ENCODE results near the gene OAS1.
"Not testable (repeated sequence)": the region's sequence is repeated elsewhere in the genome, so short reads cannot be mapped to it uniquely, and the experiment has no call there.

OAS1 gene

GRCh38 chr12:112894128-112894527 lies 12.6 kb upstream of the OAS1 start:
- no peak for DNase-seq
- in situ Hi-C loops (cut with MboI; ENCODE audit: low pct_unique_long_range_greater_than_20kb, low sequenced_read_pairs) = no loop called here

- in situ Hi-C loops (cut with MboI; ENCODE audit: low pct_unique_long_range_greater_than_20kb, low sequenced_read_pairs) = no loop called here
- no peak for DNase-seq
Measured at GRCh38 chr12:112898380-112898779, 8.4 kb upstream of the OAS1 start.

- peak; percentile 73 for DNase-seq
- in situ Hi-C loops (cut with MboI; ENCODE audit: low pct_unique_long_range_greater_than_20kb, low sequenced_read_pairs) = no loop called here
Measured at GRCh38 chr12:112900298-112901145, 6.2 kb upstream of the OAS1 start.

- in situ Hi-C loops (cut with MboI; ENCODE audit: low pct_unique_long_range_greater_than_20kb, low sequenced_read_pairs) = no loop called here
Measured at GRCh38 chr12:112901271-112901670, 5.5 kb upstream of the OAS1 start.

GRCh38 chr12:112904571-112904970 lies 2.2 kb upstream of the OAS1 start:
- no peak for DNase-seq
- in situ Hi-C loops (cut with MboI; ENCODE audit: low pct_unique_long_range_greater_than_20kb, low sequenced_read_pairs) = no loop called here

More at GRCh38 chr12:112901271-112901670, 5.5 kb upstream of the OAS1 start:
- no peak for DNase-seq

- in situ Hi-C loops (cut with MboI; ENCODE audit: low pct_unique_long_range_greater_than_20kb, low sequenced_read_pairs) = no loop called here
- no peak for DNase-seq
Measured at GRCh38 chr12:112905451-112906089, 1.2 kb upstream of the OAS1 start.

- in situ Hi-C loops (cut with MboI; ENCODE audit: low pct_unique_long_range_greater_than_20kb, low sequenced_read_pairs) = no loop called here
- DNase-seq = peak; percentile 26
Measured at GRCh38 chr12:112907415-112908157, 824 bp downstream of the OAS1 start.

- no peak for DNase-seq
- in situ Hi-C loops (cut with MboI; ENCODE audit: low pct_unique_long_range_greater_than_20kb, low sequenced_read_pairs) = no loop called here
Measured at GRCh38 chr12:112908548-112908947, 1.8 kb downstream of the OAS1 start.

- in situ Hi-C loops (cut with MboI; ENCODE audit: low pct_unique_long_range_greater_than_20kb, low sequenced_read_pairs) = no loop called here
Measured at GRCh38 chr12:112909693-112910092, 2.9 kb downstream of the OAS1 start.

GRCh38 chr12:112913038-112913688 lies 6.4 kb downstream of the OAS1 start:
- DNase-seq = no peak
- in situ Hi-C loops (cut with MboI; ENCODE audit: low pct_unique_long_range_greater_than_20kb, low sequenced_read_pairs) = no loop called here

More at GRCh38 chr12:112909693-112910092, 2.9 kb downstream of the OAS1 start:
- DNase-seq = no peak

- DNase-seq; in situ Hi-C loops (cut with MboI; ENCODE audit: low pct_unique_long_range_greater_than_20kb, low sequenced_read_pairs): not testable (repeated sequence)
Measured at GRCh38 chr12:112913888-112914287, 7.1 kb downstream of the OAS1 start.

GRCh38 chr12:112916270-112916669 lies 9.5 kb downstream of the OAS1 start:
- DNase-seq = no peak
- in situ Hi-C loops (cut with MboI; ENCODE audit: low pct_unique_long_range_greater_than_20kb, low sequenced_read_pairs) = no loop called here

GRCh38 chr12:112919121-112919520 lies 12.4 kb downstream of the OAS1 start:
- DNase-seq = no peak
- in situ Hi-C loops (cut with MboI; ENCODE audit: low pct_unique_long_range_greater_than_20kb, low sequenced_read_pairs) = no loop called here

GRCh38 chr12:112924986-112925385 lies 18.2 kb downstream of the OAS1 start:
- no peak for DNase-seq
- in situ Hi-C loops (cut with MboI; ENCODE audit: low pct_unique_long_range_greater_than_20kb, low sequenced_read_pairs) = no loop called here

- in situ Hi-C loops (cut with MboI; ENCODE audit: low pct_unique_long_range_greater_than_20kb, low sequenced_read_pairs); DNase-seq: not testable (repeated sequence)
Measured at GRCh38 chr12:112926416-112927033, 19.8 kb downstream of the OAS1 start.

- in situ Hi-C loops (cut with MboI; ENCODE audit: low pct_unique_long_range_greater_than_20kb, low sequenced_read_pairs) = no loop called here
- DNase-seq = no peak
Measured at GRCh38 chr12:112927475-112927874, 20.7 kb downstream of the OAS1 start.

GRCh38 chr12:112927925-112928324 lies 21.2 kb downstream of the OAS1 start:
- DNase-seq = no peak
- in situ Hi-C loops (cut with MboI; ENCODE audit: low pct_unique_long_range_greater_than_20kb, low sequenced_read_pairs) = no loop called here

GRCh38 chr12:112928978-112929377 lies 22.2 kb downstream of the OAS1 start:
- DNase-seq = no peak
- in situ Hi-C loops (cut with MboI; ENCODE audit: low pct_unique_long_range_greater_than_20kb, low sequenced_read_pairs) = no loop called here

- in situ Hi-C loops (cut with MboI; ENCODE audit: low pct_unique_long_range_greater_than_20kb, low sequenced_read_pairs) = no loop called here
Measured at GRCh38 chr12:112929715-112930114, 23.0 kb downstream of the OAS1 start.

More at GRCh38 chr12:112929715-112930114, 23.0 kb downstream of the OAS1 start:
- DNase-seq = no peak
